A673 (cell line): ENCODE results near the gene C3orf70. TPM values are rescaled to one million over a fixed set of nuclear protein-coding genes. Genes with fewer than 3 reads are reported as not detected.

ENCODE experiments used
- BruUV-seq: library from RNA; stranded (reverse); fragments of 400-500 nt; replicated peaks from 2 replicates; lab custom pipeline; 2021; lab: Mats Ljungman, UMichigan
- CTCF ChIA-PET: fragments of 300-600 bp; sonication (Branson Sonifier 250); formaldehyde crosslinking; loops from one replicate; lab custom pipeline; 2022; ENCODE audit warnings: antibody characterized with exemption; lab: Charles Lee
- POLR2A ChIA-PET: fragments of 300-600 bp; sonication (Branson Sonifier 250); formaldehyde crosslinking; loops from one replicate; lab custom pipeline; 2022; ENCODE audit warnings: antibody characterized with exemption; ENCODE audit not compliant: low non-redundant PET; lab: Charles Lee
- DNase-seq: peaks from one replicate; pipeline ENCODE4 v3.0.0-alpha.2; 2015; ENCODE audit warnings: low spot score
- H3K27ac ChIP-seq: fragments of 200-600 bp; sonication (generic); 2 replicates; pipeline ENCODE4 v1.5.1; 2016; ENCODE audit warnings: mixed run types, low read depth, mild to moderate bottlenecking, mixed read lengths, antibody characterized with exemption, low read length; ENCODE audit not compliant: poor library complexity, severe bottlenecking
- H3K27me3 ChIP-seq: fragments of 200-600 bp; sonication (generic); replicated peaks from 2 replicates; pipeline ENCODE4 v1.6.1; 2017; ENCODE audit warnings: mixed run types, low read depth, mild to moderate bottlenecking, mixed read lengths, antibody characterized with exemption, low read length; ENCODE audit not compliant: insufficient read depth, poor library complexity
- H3K36me3 ChIP-seq: fragments of 200-600 bp; sonication (generic); 2 replicates; pipeline ENCODE4 v1.6.1; 2016; ENCODE audit warnings: mixed run types, mild to moderate bottlenecking, mixed read lengths, antibody characterized with exemption, low read length; ENCODE audit not compliant: insufficient read depth, poor library complexity, severe bottlenecking
- H3K4me1 ChIP-seq: fragments of 200-600 bp; sonication (generic); 2 replicates; pipeline ENCODE4 v1.6.1; 2017; ENCODE audit warnings: mixed run types, mild to moderate bottlenecking, mixed read lengths, antibody characterized with exemption, low read length; ENCODE audit not compliant: insufficient read depth, poor library complexity, severe bottlenecking
- H3K4me3 ChIP-seq: fragments of 200-600 bp; sonication (generic); 2 replicates; pipeline ENCODE4 v1.5.1; 2016; ENCODE audit warnings: low read depth, mixed run types, mild to moderate bottlenecking, mixed read lengths, low read length; ENCODE audit not compliant: poor library complexity, severe bottlenecking
- H3K9me3 ChIP-seq: fragments of 200-600 bp; sonication (generic); 2 replicates; pipeline ENCODE4 v1.6.1; 2016; ENCODE audit warnings: mixed run types, low read depth, mild to moderate bottlenecking, mixed read lengths, antibody characterized with exemption, low read length; ENCODE audit not compliant: poor library complexity, severe bottlenecking
- CTCF ChIP-seq: fragments of 300-800, 200-600 bp; sonication (generic); conservative IDR thresholded peaks from 2 replicates; pipeline ENCODE4 v1.5.1; 2017; ENCODE audit warnings: low read depth, mild to moderate bottlenecking, antibody characterized with exemption, low read length, moderate library complexity, mixed read lengths
- EZH2 ChIP-seq: fragments of 200-600 bp; sonication (generic); IDR thresholded peaks from 2 replicates; pipeline ENCODE4 v1.6.1; 2017; ENCODE audit warnings: borderline replicate concordance, low read depth, mild to moderate bottlenecking, mixed read lengths, antibody characterized with exemption, low read length; ENCODE audit not compliant: poor library complexity, severe bottlenecking
- intact Hi-C: fragments of 100-400 bp; cut with micrococcal nuclease; formaldehyde crosslinking; loops from one replicate; pipeline ENCODE4 v1.10.0; 2022; ENCODE audit not compliant: unreplicated experiment
- total RNA-seq: library from RNA; stranded (reverse); gene quantifications from 2 replicates; pipeline ENCODE4 v1.2.3, GENCODE V29; 2021

C3orf70 gene
- total RNA-seq, 1 experiment from 2014 or later, result 0.26 TPM

DNA sequence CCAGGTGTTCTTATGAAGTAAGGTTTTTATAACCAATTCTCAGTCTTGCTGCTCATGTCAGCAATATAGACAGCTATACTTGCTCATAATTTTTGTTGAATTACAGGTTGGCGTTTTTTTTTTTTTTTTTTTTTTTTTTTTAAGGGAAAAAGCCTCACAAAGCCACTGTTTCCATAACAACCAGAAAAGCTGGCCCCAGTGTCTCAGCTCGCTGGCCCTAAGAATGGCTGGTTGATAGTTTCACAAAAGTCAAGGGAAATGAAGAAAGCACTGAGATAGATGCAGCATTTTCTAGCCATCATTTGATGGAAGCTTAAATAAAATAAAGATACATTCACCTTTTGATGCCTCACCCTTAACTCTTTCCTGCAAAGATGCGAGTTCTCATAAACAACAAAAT, 121.9 kb downstream of the C3orf70 start:
- Histone ChIP-seq H3K4me3 (no peak overlapping the region), H3K4me1 (no peaks in the 10 kb centered on the region), H3K27me3 (no peaks in the 10 kb centered on the region), H3K36me3 (no peaks in the 10 kb centered on the region), H3K27ac (no peak overlapping the region), H3K9me3 (no peaks in the 10 kb centered on the region)
- POLR2A ChIA-PET, result interaction anchor here (0.7 kb wide), 1 partner anchor 184 kb away, joined by 3 read pairs; no protein-coding TSS in a partner anchor
- CTCF ChIA-PET, result no interaction called here
- BruUV-seq, result no TSS peak
- no peak for TF ChIP-seq CTCF
- no peak for TF ChIP-seq EZH2
- DNase-seq, result no peak
- intact Hi-C loops, result no loop called here

GRCh38 chr3:185030399-185030798, 122.5 kb downstream of the C3orf70 start:
- intact Hi-C loops, result no loop called here
- CTCF ChIA-PET, result no interaction called here
- no peaks in the 10 kb centered on the region for H3K9me3 ChIP-seq
- H3K4me3 ChIP-seq, result no peak overlapping the region
- no TSS peak for BruUV-seq
- TF ChIP-seq CTCF (no peak), EZH2 (no peak)
- no peaks in the 10 kb centered on the region for H3K27me3 ChIP-seq
- no peak overlapping the region for H3K27ac ChIP-seq
- no peaks in the 10 kb centered on the region for H3K36me3 ChIP-seq
- H3K4me1 ChIP-seq, result no peaks in the 10 kb centered on the region
- POLR2A ChIA-PET, result no interaction called here
- no peak for DNase-seq

DNA sequence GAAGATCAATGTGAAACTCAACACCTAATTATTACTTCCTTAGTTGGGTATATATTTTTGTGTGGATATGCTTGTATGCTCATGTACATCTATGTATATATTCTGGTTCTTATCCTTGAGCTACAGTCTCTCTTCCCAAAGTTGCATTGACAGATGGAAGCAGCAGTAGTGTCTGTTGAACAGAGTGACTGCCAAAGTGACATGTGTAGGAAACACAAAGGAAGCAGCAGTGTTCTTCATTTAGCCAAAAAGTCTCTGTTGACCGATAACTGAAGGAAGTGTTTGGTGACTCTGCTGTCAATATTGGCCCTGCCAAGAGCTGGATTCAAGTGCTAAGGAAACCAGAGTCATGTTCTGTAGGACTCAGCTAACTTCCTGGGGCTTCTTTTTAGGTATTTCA, 123.8 kb downstream of the C3orf70 start:
- ChIA-PET POLR2A (no interaction called here), CTCF (no interaction called here)
- Histone ChIP-seq H3K4me3 (no peak overlapping the region), H3K9me3 (no peaks in the 10 kb centered on the region), H3K4me1 (no peaks in the 10 kb centered on the region), H3K27me3 (no peaks in the 10 kb centered on the region), H3K27ac (no peak overlapping the region), H3K36me3 (no peaks in the 10 kb centered on the region)
- DNase-seq, result no peak
- no TSS peak for BruUV-seq
- intact Hi-C loops, result no loop called here
- no peak for TF ChIP-seq EZH2
- TF ChIP-seq CTCF, result no peak
